HFF-Myc (cell line): ENCODE measurements around the gene TBX1.

Experiments
- DNase-seq: peaks from one replicate; pipeline ENCODE4 v3.0.0-alpha.2; 2011; ENCODE audit warnings: low read depth; ENCODE audit errors: extremely low read depth
- H3K4me3 ChIP-seq: replicated peaks from 2 replicates; pipeline ENCODE4 v1.5.1; 2011; ENCODE audit warnings: low read depth, mild to moderate bottlenecking, control low read depth, low read length
- CTCF ChIP-seq: IDR thresholded peaks from 2 replicates; pipeline ENCODE4 v1.5.1; 2012; ENCODE audit warnings: mild to moderate bottlenecking, low read depth, low read length, control low read depth; ENCODE audit errors: missing control alignments

The TBX1 gene

GRCh38 chr22:19760058-19760950 lies at the start of gene TBX1:
TBX1 (plus strand) TSS chr22:19760778; CDS start chr22:19760844, 66 bp downstream.
- DNase-seq, result no peak
- H3K4me3 ChIP-seq, result peak within 1 kb of the TSS; percentile 44
- no peak for TF ChIP-seq CTCF

GRCh38 chr22:19713245-19713644 lies 47.3 kb upstream of the TBX1 start:
- H3K4me3 ChIP-seq, result no peak overlapping the region
- no peak for TF ChIP-seq CTCF
- no peak for DNase-seq

- no peak for DNase-seq
- 0 out of 2 replicates have a peak overlapping the region, but pooled peaks have one; percentile 9 for H3K4me3 ChIP-seq
Observed at GRCh38 chr22:19713650-19714311, 46.8 kb upstream of the TBX1 start.

GRCh38 chr22:19714312-19715187 lies 46.0 kb upstream of the TBX1 start, which contains the start of gene SEPTIN5:
SEPTIN5 (plus strand) TSS chr22:19714503; CDS start chr22:19714589, 86 bp downstream.
- no peak for TF ChIP-seq CTCF
- no peak for DNase-seq

More at GRCh38 chr22:19713650-19714311, 46.8 kb upstream of the TBX1 start:
- TF ChIP-seq CTCF, result no peak

GRCh38 chr22:19715188-19715930 lies 45.2 kb upstream of the TBX1 start:
- no peak for TF ChIP-seq CTCF
- no peak for DNase-seq
- peak overlapping the region; percentile 45 for H3K4me3 ChIP-seq

More at GRCh38 chr22:19714312-19715187, 46.0 kb upstream of the TBX1 start, which contains the start of gene SEPTIN5:
- peak within 1 kb of the TSS; percentile 45 for H3K4me3 ChIP-seq
